Left ventricle myocardium inferior (tissue), 1 donor: ENCODE data around the gene CPPED1. TPM values are rescaled to one million over a fixed set of nuclear protein-coding genes. Genes with fewer than 3 reads are reported as not detected.

Experiments used
- DNase-seq: peaks from one replicate; pipeline ENCODE4 v3.0.0-alpha.2; 2020
- H3K27ac ChIP-seq: fragments of 200-600 bp; replicated peaks from 2 replicates; pipeline ENCODE4 v1.8.0; 2021
- H3K27me3 ChIP-seq: fragments of 200-600 bp; 2 replicates; pipeline ENCODE4 v1.8.0; 2021; ENCODE audit warnings: low read depth
- H3K36me3 ChIP-seq: fragments of 200-600 bp; 2 replicates; pipeline ENCODE4 v1.8.0; 2021
- H3K4me1 ChIP-seq: fragments of 200-600 bp; 2 replicates; pipeline ENCODE4 v1.8.0; 2021
- H3K4me3 ChIP-seq: fragments of 200-600 bp; 2 replicates; pipeline ENCODE4 v1.8.0; 2021; ENCODE audit warnings: mild to moderate bottlenecking, moderate library complexity
- H3K9me3 ChIP-seq: fragments of 200-600 bp; replicated peaks from 2 replicates; pipeline ENCODE4 v1.8.0; 2021
- CTCF ChIP-seq: fragments of 200-600 bp; IDR thresholded peaks from 2 replicates; pipeline ENCODE4 v1.8.0; 2021; ENCODE audit warnings: antibody characterized with exemption, mild to moderate bottlenecking, borderline replicate concordance
- intact Hi-C: fragments of 100-400 bp; cut with micrococcal nuclease; formaldehyde crosslinking; loops from one replicate; pipeline ENCODE4 v1.11.0; 2022
- total RNA-seq: library from RNA; stranded (reverse); fragmentation: NEBNext Ultra II Directional; extraction: Animal tissue kit (Norgen Biotek cat#: 25700); gene quantifications from one replicate; pipeline ENCODE4 v1.2.1, GENCODE V29; 2021
- donor health status: DM: no; HTN: yes; CAD: no; lungs with severe emphysema.

CPPED1 gene
- total RNA-seq, 1 donor from 2014 or later = 12.4 TPM

GRCh38 chr16:12674524-12674923, 129.2 kb downstream of the CPPED1 start:
- H3K9me3 ChIP-seq = peaks cover 23% of the 10 kb centered on the region
- no peak for DNase-seq
- H3K36me3 ChIP-seq = peaks cover 10% of the 10 kb centered on the region
- intact Hi-C loops = no loop called here
- TF ChIP-seq CTCF = no peak
- no peak overlapping the region for H3K4me3 ChIP-seq
- H3K27me3 ChIP-seq = no peaks in the 10 kb centered on the region
- no peaks in the 10 kb centered on the region for H3K4me1 ChIP-seq
- no peak overlapping the region for H3K27ac ChIP-seq

GRCh38 chr16:12674071-12674470, 129.6 kb downstream of the CPPED1 start:
- no peak overlapping the region for H3K27ac ChIP-seq
- H3K4me3 ChIP-seq = no peak overlapping the region
- peaks cover 13% of the 10 kb centered on the region for H3K36me3 ChIP-seq
- TF ChIP-seq CTCF = no peak
- no peaks in the 10 kb centered on the region for H3K27me3 ChIP-seq
- no peaks in the 10 kb centered on the region for H3K4me1 ChIP-seq
- no peak for DNase-seq
- intact Hi-C loops = no loop called here
- H3K9me3 ChIP-seq = peaks cover 25% of the 10 kb centered on the region

GRCh38 chr16:12673466-12673865, 130.2 kb downstream of the CPPED1 start:
- H3K9me3 ChIP-seq = peaks cover 25% of the 10 kb centered on the region
- H3K27ac ChIP-seq = no peak overlapping the region
- no peaks in the 10 kb centered on the region for H3K4me1 ChIP-seq
- no peak overlapping the region for H3K4me3 ChIP-seq
- no peak for TF ChIP-seq CTCF
- H3K36me3 ChIP-seq = peaks cover 18% of the 10 kb centered on the region
- H3K27me3 ChIP-seq = no peaks in the 10 kb centered on the region
- DNase-seq = no peak
- intact Hi-C loops = no loop called here

- Histone ChIP-seq H3K27me3 (no peaks in the 10 kb centered on the region), H3K4me1 (no peaks in the 10 kb centered on the region)
These were observed 130.7 kb downstream of the CPPED1 start for GRCh38 chr16:12672986-12673385.

GRCh38 chr16:12669908-12670307, 133.8 kb downstream of the CPPED1 start:
- no peak overlapping the region for H3K4me3 ChIP-seq
- H3K9me3 ChIP-seq = peaks cover 30% of the 10 kb centered on the region
- H3K27ac ChIP-seq = no peak overlapping the region
- no peak for TF ChIP-seq CTCF
- DNase-seq = no peak
- no peaks in the 10 kb centered on the region for H3K4me1 ChIP-seq
- intact Hi-C loops = no loop called here
- no peaks in the 10 kb centered on the region for H3K27me3 ChIP-seq
- peaks cover 18% of the 10 kb centered on the region for H3K36me3 ChIP-seq

More at GRCh38 chr16:12672986-12673385, 130.7 kb downstream of the CPPED1 start:
- Histone ChIP-seq H3K36me3 (peaks cover 18% of the 10 kb centered on the region), H3K27ac (no peak overlapping the region), H3K9me3 (peaks cover 25% of the 10 kb centered on the region), H3K4me3 (no peak overlapping the region)
- TF ChIP-seq CTCF = no peak
- no peak for DNase-seq
- intact Hi-C loops = no loop called here

GRCh38 chr16:12667909-12668308, 135.8 kb downstream of the CPPED1 start:
- no peaks in the 10 kb centered on the region for H3K27me3 ChIP-seq
- intact Hi-C loops = no loop called here
- H3K27ac ChIP-seq = no peak overlapping the region
- H3K9me3 ChIP-seq = peaks cover 30% of the 10 kb centered on the region
- no peak overlapping the region for H3K4me3 ChIP-seq
- TF ChIP-seq CTCF = no peak
- H3K4me1 ChIP-seq = no peaks in the 10 kb centered on the region
- DNase-seq = no peak
- peaks cover 36% of the 10 kb centered on the region for H3K36me3 ChIP-seq
